HFF-Myc (cell line): ENCODE results near the gene ADGRD1.

Experiments used
- DNase-seq: peaks from one replicate; pipeline ENCODE4 v3.0.0-alpha.2; 2011; ENCODE audit warnings: low read depth; ENCODE audit errors: extremely low read depth
- H3K4me3 ChIP-seq: replicated peaks from 2 replicates; pipeline ENCODE4 v1.5.1; 2011; ENCODE audit warnings: low read depth, mild to moderate bottlenecking, control low read depth, low read length
- CTCF ChIP-seq: IDR thresholded peaks from 2 replicates; pipeline ENCODE4 v1.5.1; 2012; ENCODE audit warnings: mild to moderate bottlenecking, low read depth, low read length, control low read depth; ENCODE audit errors: missing control alignments

The ADGRD1 gene

GRCh38 chr12:131187602-131188001, 233.9 kb downstream of the ADGRD1 start:
- no peak for DNase-seq
- TF ChIP-seq CTCF, result no peak

GRCh38 chr12:131188131-131189050, 234.7 kb downstream of the ADGRD1 start:
- no peak for DNase-seq
- no peak overlapping the region for H3K4me3 ChIP-seq
- TF ChIP-seq CTCF, result no peak

More at GRCh38 chr12:131187602-131188001, 233.9 kb downstream of the ADGRD1 start:
- no peak overlapping the region for H3K4me3 ChIP-seq

GRCh38 chr12:131189781-131190180, 236.1 kb downstream of the ADGRD1 start:
- DNase-seq, result no peak
- H3K4me3 ChIP-seq, result no peak overlapping the region
- TF ChIP-seq CTCF, result no peak

GRCh38 chr12:131190965-131191364, 237.3 kb downstream of the ADGRD1 start:
- no peak for TF ChIP-seq CTCF
- DNase-seq, result no peak
- H3K4me3 ChIP-seq, result no peak overlapping the region
